Panc1 (cell line): ENCODE results near the gene LKAAEAR1. TPM values are rescaled to one million over a fixed set of nuclear protein-coding genes. Genes with fewer than 3 reads are reported as not detected.

Experiments used
- ATAC-seq: fragments of 200-7000 bp; cut with Tn5 transposase; 2 replicates; pipeline ENCODE4 v1.9.1; 2020; ENCODE audit warnings: mild to moderate bottlenecking, moderate library complexity
- BruUV-seq: library from RNA; stranded (reverse); fragments of 400-500 nt; replicated peaks from 2 replicates; lab custom pipeline; 2021; lab: Mats Ljungman, UMichigan
- CTCF ChIA-PET: fragments of 300-600 bp; sonication (Branson Sonifier 250); formaldehyde crosslinking; loops from one replicate; lab custom pipeline; 2022; ENCODE audit warnings: antibody characterized with exemption; lab: Charles Lee
- POLR2A ChIA-PET: fragments of 300-600 bp; sonication (Branson Sonifier 250); formaldehyde crosslinking; loops from one replicate; lab custom pipeline; 2022; ENCODE audit warnings: antibody characterized with exemption; lab: Charles Lee
- DNase-seq: peaks from one replicate; pipeline ENCODE4 v3.0.0-alpha.2; 2010; ENCODE audit warnings: low read depth, low spot score
- H3K27ac ChIP-seq: 2 replicates; pipeline ENCODE4 v1.5.1; 2011; ENCODE audit warnings: mild to moderate bottlenecking, low read length, inconsistent platforms
- H3K27me3 ChIP-seq: fragments of 200-500 bp; sonication (Bioruptor generic); 2 replicates; pipeline ENCODE4 v1.6.0; 2014; ENCODE audit warnings: low read length, inconsistent platforms; ENCODE audit not compliant: control insufficient read depth, insufficient read depth
- H3K36me3 ChIP-seq: fragments of 200-500 bp; sonication (Bioruptor generic); 2 replicates; pipeline ENCODE4 v1.5.1; 2014; ENCODE audit warnings: inconsistent platforms, mild to moderate bottlenecking, low read length, moderate library complexity; ENCODE audit not compliant: control insufficient read depth, insufficient read depth
- H3K4me1 ChIP-seq: 2 replicates; pipeline ENCODE4 v1.5.1; 2011; ENCODE audit warnings: inconsistent platforms, mild to moderate bottlenecking, low read length, moderate library complexity; ENCODE audit not compliant: control insufficient read depth, insufficient read depth
- H3K4me3 ChIP-seq, 2 experiments: 2 replicates each; pipeline ENCODE4 v1.5.1; 2011 to 2012; ENCODE audit warnings: low read depth in 2 of 2, low read length in 2 of 2, mild to moderate bottlenecking in 2 of 2, inconsistent platforms in 1 of 2, moderate library complexity in 1 of 2
- H3K9me3 ChIP-seq: fragments of 200-500 bp; sonication (Bioruptor generic); 2 replicates; pipeline ENCODE4 v1.5.1; 2014; ENCODE audit warnings: low read depth, mild to moderate bottlenecking, inconsistent platforms, low read length, moderate library complexity; ENCODE audit not compliant: control insufficient read depth, insufficient read depth
- CTCF ChIP-seq: fragments of 450-650 bp; IDR thresholded peaks from 2 replicates; pipeline ENCODE4 v1.5.1; 2017; ENCODE audit warnings: mild to moderate bottlenecking
- POLR2AphosphoS5 ChIP-seq: IDR thresholded peaks from 2 replicates; pipeline ENCODE4 v1.6.1; 2012; ENCODE audit warnings: mild to moderate bottlenecking, low read depth, low read length, moderate library complexity
- REST ChIP-seq, 2 experiments: IDR thresholded peaks; 2 replicates each; pipeline ENCODE4 v1.6.1; 2011 to 2012; ENCODE audit warnings: low read depth in 2 of 2, control low read depth in 1 of 2, low read length in 1 of 2, mild to moderate bottlenecking in 1 of 2, moderate library complexity in 1 of 2; ENCODE audit not compliant: insufficient read depth in 1 of 2
- SIN3A ChIP-seq: IDR thresholded peaks from 2 replicates; pipeline ENCODE4 v1.6.1; 2012; ENCODE audit warnings: low read depth, mild to moderate bottlenecking, low read length, moderate library complexity, borderline replicate concordance; ENCODE audit not compliant: insufficient read depth
- TCF7L2 ChIP-seq: IDR thresholded peaks from 2 replicates; pipeline ENCODE4 v1.6.1; 2011; ENCODE audit warnings: mild to moderate bottlenecking, low read depth, low read length, inconsistent platforms
- in situ Hi-C: cut with HindIII; loops from 2 replicates; pipeline ENCODE4 v1.10.0; 2016; ENCODE audit warnings: low sequenced_read_pairs, low pct_unique_long_range_greater_than_20kb
- intact Hi-C: fragments of 100-400 bp; cut with micrococcal nuclease; formaldehyde crosslinking; loops from one replicate; pipeline ENCODE4 v1.10.0; 2022; ENCODE audit not compliant: unreplicated experiment
- total RNA-seq: library from RNA; stranded (reverse); gene quantifications from one replicate; pipeline ENCODE4 v1.2.1, GENCODE V29; 2021; ENCODE audit not compliant: unreplicated experiment

Gene LKAAEAR1
- total RNA-seq, 1 experiment from 2014 or later, result 0.67 TPM

- no peak for TF ChIP-seq SIN3A
- TF ChIP-seq POLR2AphosphoS5, result no peak
- no peak for TF ChIP-seq CTCF
- TF ChIP-seq REST (IDR thresholded peaks at IDR 0.05; ENCODE audit: insufficient read depth in 1 of 2, low read depth in 2 of 2, low read length in 1 of 2), result no peak
- TF ChIP-seq TCF7L2, result no peak
- intact Hi-C loops (no loop called here), in situ Hi-C loops (no loop called here)
- Histone ChIP-seq H3K4me3 (no peak overlapping the region), H3K27ac (no peak overlapping the region), H3K4me1 (peaks cover 65% of the 10 kb centered on the region), H3K9me3 (no peaks in the 10 kb centered on the region), H3K36me3 (no peaks in the 10 kb centered on the region), H3K27me3 (no peaks in the 10 kb centered on the region)
- ATAC-seq (no peak), DNase-seq (no peak)
- no TSS peak for BruUV-seq
- POLR2A ChIA-PET, result interaction anchor here (0.6 kb wide), 1 partner anchor 72 kb away, joined by 3 read pairs; no protein-coding TSS in a partner anchor
- CTCF ChIA-PET, result no interaction called here
Observed at GRCh38 chr20:64052326-64052722, 31.9 kb downstream of the LKAAEAR1 start.

- ChIA-PET POLR2A (interaction anchor here (0.6 kb wide), 1 partner anchor 71 kb away, joined by 3 read pairs; no protein-coding TSS in a partner anchor), CTCF (no interaction called here)
- Histone ChIP-seq H3K4me3 (no peak overlapping the region), H3K4me1 (peaks cover 59% of the 10 kb centered on the region), H3K36me3 (no peaks in the 10 kb centered on the region), H3K27ac (peak overlapping the region; percentile 34), H3K9me3 (no peaks in the 10 kb centered on the region), H3K27me3 (no peaks in the 10 kb centered on the region)
- DNase-seq (no peak), ATAC-seq (no peak)
- in situ Hi-C loops (no loop called here), intact Hi-C loops (no loop called here)
- TF ChIP-seq TCF7L2, result no peak
- TF ChIP-seq CTCF, result no peak
- no peak for TF ChIP-seq POLR2AphosphoS5
- no peak for TF ChIP-seq REST (IDR thresholded peaks at IDR 0.05; ENCODE audit: insufficient read depth in 1 of 2, low read depth in 2 of 2, low read length in 1 of 2)
- no peak for TF ChIP-seq SIN3A
- no TSS peak for BruUV-seq
Observed at GRCh38 chr20:64051561-64052325, 32.5 kb downstream of the LKAAEAR1 start.
